Calu3 (cell line): ENCODE data around the gene NTNG1. TPM values are rescaled to one million over a fixed set of nuclear protein-coding genes. Genes with fewer than 3 reads are reported as not detected.
A peak's percentile ranks its signal among the peaks of the same experiment; 100 is the strongest.

Experiments used
- BruUV-seq: library from RNA; stranded (reverse); fragments of 400-500 nt; replicated peaks from 2 replicates; lab custom pipeline; 2021; lab: Mats Ljungman, UMichigan
- CTCF ChIA-PET: fragments of 300-600 bp; sonication (Branson Sonifier 250); formaldehyde crosslinking; loops from one replicate; lab custom pipeline; 2022; ENCODE audit warnings: antibody characterized with exemption; lab: Charles Lee
- DNase-seq: peaks from one replicate; pipeline ENCODE4 v3.0.0; 2022
- H3K27ac Mint-ChIP-seq: one replicate; pipeline ENCODE4 v1.8.0; 2022; ENCODE audit warnings: mixed read lengths; ENCODE audit not compliant: unreplicated experiment
- H3K27me3 Mint-ChIP-seq: one replicate; pipeline ENCODE4 v1.8.0; 2022; ENCODE audit warnings: mixed read lengths; ENCODE audit not compliant: unreplicated experiment
- H3K36me3 Mint-ChIP-seq: one replicate; pipeline ENCODE4 v1.8.0; 2022; ENCODE audit warnings: mild to moderate bottlenecking, moderate library complexity, mixed read lengths; ENCODE audit not compliant: insufficient read depth, unreplicated experiment
- H3K4me1 Mint-ChIP-seq: one replicate; pipeline ENCODE4 v1.8.0; 2022; ENCODE audit warnings: mild to moderate bottlenecking, low read depth, mixed read lengths; ENCODE audit not compliant: unreplicated experiment
- H3K4me3 Mint-ChIP-seq: one replicate; pipeline ENCODE4 v1.8.0; 2022; ENCODE audit warnings: mild to moderate bottlenecking, low read depth, moderate library complexity, mixed read lengths; ENCODE audit not compliant: unreplicated experiment
- H3K9me3 Mint-ChIP-seq: one replicate; pipeline ENCODE4 v1.8.0; 2022; ENCODE audit warnings: low read depth, mixed read lengths; ENCODE audit not compliant: unreplicated experiment
- CTCF ChIP-seq: fragments of 200-600 bp; IDR thresholded peaks from one replicate; pipeline ENCODE4 v1.8.0; 2022; ENCODE audit warnings: antibody characterized with exemption; ENCODE audit not compliant: unreplicated experiment
- intact Hi-C: fragments of 100-400 bp; cut with micrococcal nuclease; formaldehyde crosslinking; loops from one replicate; pipeline ENCODE4 v1.10.0; 2022; ENCODE audit not compliant: unreplicated experiment
- total RNA-seq: library from RNA; stranded (reverse); gene quantifications from 2 replicates; pipeline ENCODE4 v1.2.3, GENCODE V29; 2022

Gene NTNG1
- total RNA-seq, 1 experiment from 2014 or later: 2.6 TPM

GRCh38 chr1:107274227-107274626, 133.4 kb downstream of the NTNG1 start:
- no peaks in the 10 kb centered on the region for H3K4me1 Mint-ChIP-seq
- CTCF ChIA-PET: interaction anchor here (0.6 kb wide), 1 partner anchor 44 kb away, joined by 3 read pairs; no protein-coding TSS in a partner anchor
- H3K27me3 Mint-ChIP-seq: no peaks in the 10 kb centered on the region
- DNase-seq: no peak
- intact Hi-C loops: no loop called here
- no peak for TF ChIP-seq CTCF
- no peaks in the 10 kb centered on the region for H3K9me3 Mint-ChIP-seq
- no peaks in the 10 kb centered on the region for H3K36me3 Mint-ChIP-seq
- no TSS peak for BruUV-seq
- no peak overlapping the region for H3K4me3 Mint-ChIP-seq
- H3K27ac Mint-ChIP-seq: no peak overlapping the region

GRCh38 chr1:107276247-107276646, 135.4 kb downstream of the NTNG1 start:
- TF ChIP-seq CTCF: no peak
- Mint-ChIP-seq H3K27me3 (no peaks in the 10 kb centered on the region), H3K4me1 (no peaks in the 10 kb centered on the region), H3K27ac (no peak overlapping the region), H3K4me3 (no peak overlapping the region), H3K36me3 (no peaks in the 10 kb centered on the region), H3K9me3 (no peaks in the 10 kb centered on the region)
- no peak for DNase-seq
- BruUV-seq: no TSS peak
- intact Hi-C loops: loop anchor here (2.0 to 5.0 kb wide), 2 partner anchors 251 to 475 kb away; no protein-coding TSS in a partner anchor
- CTCF ChIA-PET: interaction anchor here (1.1 kb wide), 1 partner anchor 9 kb away, joined by 3 read pairs; no protein-coding TSS in a partner anchor

- Mint-ChIP-seq H3K9me3 (no peaks in the 10 kb centered on the region), H3K36me3 (no peaks in the 10 kb centered on the region), H3K4me3 (no peak overlapping the region), H3K27me3 (no peaks in the 10 kb centered on the region), H3K27ac (no peak overlapping the region), H3K4me1 (no peaks in the 10 kb centered on the region)
- no TSS peak for BruUV-seq
- peak; percentile 22 for DNase-seq
- no peak for TF ChIP-seq CTCF
- CTCF ChIA-PET: interaction anchor here (0.6 kb wide), 1 partner anchor 26 kb away, joined by 3 read pairs; no protein-coding TSS in a partner anchor
- intact Hi-C loops: loop anchor here (2.0 to 5.0 kb wide), 2 partner anchors 250 to 474 kb away; no protein-coding TSS in a partner anchor
Observed at GRCh38 chr1:107277022-107277421, 136.2 kb downstream of the NTNG1 start.

- intact Hi-C loops: no loop called here
- Mint-ChIP-seq H3K27ac (no peak overlapping the region), H3K9me3 (no peaks in the 10 kb centered on the region), H3K4me3 (no peak overlapping the region), H3K36me3 (no peaks in the 10 kb centered on the region), H3K4me1 (no peaks in the 10 kb centered on the region), H3K27me3 (no peaks in the 10 kb centered on the region)
- no peak for DNase-seq
- BruUV-seq: no TSS peak
- TF ChIP-seq CTCF: no peak
- CTCF ChIA-PET: interaction anchor here (0.8 kb wide), 1 partner anchor 11 kb away, joined by 3 read pairs; no protein-coding TSS in a partner anchor
Observed at GRCh38 chr1:107286125-107286524, 145.3 kb downstream of the NTNG1 start.
